ENCODE data around the gene COBLL1.

GRCh38 chr2:164755952-164756351, 85.7 kb downstream of the COBLL1 start:
- TF ChIP-seq, protein P1, sequence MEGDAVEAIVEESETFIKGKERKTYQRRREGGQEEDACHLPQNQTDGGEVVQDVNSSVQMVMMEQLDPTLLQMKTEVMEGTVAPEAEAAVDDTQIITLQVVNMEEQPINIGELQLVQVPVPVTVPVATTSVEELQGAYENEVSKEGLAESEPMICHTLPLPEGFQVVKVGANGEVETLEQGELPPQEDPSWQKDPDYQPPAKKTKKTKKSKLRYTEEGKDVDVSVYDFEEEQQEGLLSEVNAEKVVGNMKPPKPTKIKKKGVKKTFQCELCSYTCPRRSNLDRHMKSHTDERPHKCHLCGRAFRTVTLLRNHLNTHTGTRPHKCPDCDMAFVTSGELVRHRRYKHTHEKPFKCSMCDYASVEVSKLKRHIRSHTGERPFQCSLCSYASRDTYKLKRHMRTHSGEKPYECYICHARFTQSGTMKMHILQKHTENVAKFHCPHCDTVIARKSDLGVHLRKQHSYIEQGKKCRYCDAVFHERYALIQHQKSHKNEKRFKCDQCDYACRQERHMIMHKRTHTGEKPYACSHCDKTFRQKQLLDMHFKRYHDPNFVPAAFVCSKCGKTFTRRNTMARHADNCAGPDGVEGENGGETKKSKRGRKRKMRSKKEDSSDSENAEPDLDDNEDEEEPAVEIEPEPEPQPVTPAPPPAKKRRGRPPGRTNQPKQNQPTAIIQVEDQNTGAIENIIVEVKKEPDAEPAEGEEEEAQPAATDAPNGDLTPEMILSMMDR (IDR thresholded peaks at IDR 0.05) = no peak
- no peak for TF ChIP-seq EZH2 (IDR thresholded peaks at IDR 0.05)
- TF ChIP-seq EZH2phosphoT487 (IDR thresholded peaks at IDR 0.05) = no peak

Data from neural progenitor cell (in vitro differentiated cells).